Measurements from ENCODE around the gene CHERP. TPM values are rescaled to one million over a fixed set of nuclear protein-coding genes. Genes with fewer than 3 reads are reported as not detected.
"Not testable (repeated sequence)": the region's sequence is repeated elsewhere in the genome, so short reads cannot be mapped to it uniquely, and the experiment has no call there.

Gene CHERP
- polyA plus RNA-seq, 3 donors = 13.4 to 22.1 (median 14.5) TPM

- no peak overlapping the region for H3K27ac ChIP-seq (ENCODE audit: low read depth, low read length)
- WGBS, 3 donors = 96 to 99% (median 97%) methylated on average over 29 of the region's 29 CpGs
These were observed 16.3 kb downstream of the CHERP start for GRCh38 chr19:16525751-16526481.

GRCh38 chr19:16524991-16525734 lies 17.1 kb downstream of the CHERP start:
- WGBS, 3 donors = 96 to 97% (median 96%) methylated on average over 47 to 54 of the region's 54 CpGs
- H3K27ac ChIP-seq (ENCODE audit: low read depth, low read length) = no peak overlapping the region

- WGBS, 3 donors = 88 to 95% (median 93%) methylated on average over 25 of the region's 25 CpGs
- no peak overlapping the region for H3K27ac ChIP-seq (ENCODE audit: low read depth, low read length)
These were observed 19.5 kb downstream of the CHERP start for GRCh38 chr19:16522559-16523377.

GRCh38 chr19:16521715-16522289 lies 20.4 kb downstream of the CHERP start:
- no peak overlapping the region for H3K27ac ChIP-seq (ENCODE audit: low read depth, low read length)
- WGBS, 3 donors = 90 to 94% (median 91%) methylated on average over 9 to 10 of the region's 10 CpGs

GRCh38 chr19:16520986-16521624 lies 21.1 kb downstream of the CHERP start:
- 90 to 93% (median 91%) methylated on average over 17 to 18 of the region's 18 CpGs for WGBS, 3 donors
- H3K27ac ChIP-seq (ENCODE audit: low read depth, low read length) = no peak overlapping the region

- no peak overlapping the region for H3K27ac ChIP-seq (ENCODE audit: low read depth, low read length)
- WGBS, 3 donors = 91 to 92% (median 92%) methylated on average over 45 of the region's 45 CpGs
These were observed 21.9 kb downstream of the CHERP start for GRCh38 chr19:16520074-16520973.

- WGBS, 3 donors = 93 to 95% (median 93%) methylated on average over 24 of the region's 24 CpGs
- H3K27ac ChIP-seq (ENCODE audit: low read depth, low read length) = no peak overlapping the region
These were observed 23.0 kb downstream of the CHERP start for GRCh38 chr19:16519230-16519687.

GRCh38 chr19:16518483-16519229 lies 23.6 kb downstream of the CHERP start:
- H3K27ac ChIP-seq (ENCODE audit: low read depth, low read length) = no peak overlapping the region
- 87 to 92% (median 88%) methylated on average over 33 of the region's 33 CpGs for WGBS, 3 donors

GRCh38 chr19:16518061-16518460 lies 24.2 kb downstream of the CHERP start:
- 86 to 90% (median 90%) methylated on average over 14 of the region's 14 CpGs for WGBS, 3 donors
- H3K27ac ChIP-seq (ENCODE audit: low read depth, low read length) = no peak overlapping the region

- no peak overlapping the region for H3K27ac ChIP-seq (ENCODE audit: low read depth, low read length)
- WGBS, 3 donors = 81 to 83% (median 82%) methylated on average over 14 of the region's 14 CpGs
These were observed 25.2 kb downstream of the CHERP start for GRCh38 chr19:16516923-16517610.

GRCh38 chr19:16516381-16516780 lies 25.9 kb downstream of the CHERP start:
- WGBS, 3 donors = 87 to 92% (median 87%) methylated on average over 15 of the region's 15 CpGs

GRCh38 chr19:16514383-16515019 lies 27.7 kb downstream of the CHERP start:
- WGBS, 3 donors = 92 to 93% (median 93%) methylated on average over 23 to 24 of the region's 24 CpGs
- H3K27ac ChIP-seq (ENCODE audit: low read depth, low read length) = no peak overlapping the region

More at GRCh38 chr19:16516381-16516780, 25.9 kb downstream of the CHERP start:
- H3K27ac ChIP-seq (ENCODE audit: low read depth, low read length) = no peak overlapping the region

GRCh38 chr19:16512611-16513010 lies 29.6 kb downstream of the CHERP start:
- 97 to 98% (median 97%) methylated on average over 9 to 10 of the region's 10 CpGs for WGBS, 3 donors
- not testable (repeated sequence) for H3K27ac ChIP-seq (ENCODE audit: low read depth, low read length)

GRCh38 chr19:16509141-16510061 lies 32.8 kb downstream of the CHERP start:
- WGBS, 3 donors = 79 to 85% (median 82%) methylated on average over 28 of the region's 28 CpGs
- H3K27ac ChIP-seq (ENCODE audit: low read depth, low read length) = no peak overlapping the region
